B cell (primary cell): ENCODE measurements around the gene CDIP1.

Source experiments
- EZH2 ChIP-seq: IDR thresholded peaks from 2 replicates; pipeline ENCODE4 v1.6.1; 2012; ENCODE audit warnings: borderline replicate concordance, low read depth, mild to moderate bottlenecking, moderate library complexity, low read length; ENCODE audit not compliant: insufficient read depth, poor library complexity, severe bottlenecking
- TF ChIP-seq, protein P1 (sequence below): fragments of 200-600 bp; IDR thresholded peaks from one replicate; pipeline ENCODE4 v1.8.0; 2022; ENCODE audit warnings: antibody characterized with exemption, mild to moderate bottlenecking

DNA sequence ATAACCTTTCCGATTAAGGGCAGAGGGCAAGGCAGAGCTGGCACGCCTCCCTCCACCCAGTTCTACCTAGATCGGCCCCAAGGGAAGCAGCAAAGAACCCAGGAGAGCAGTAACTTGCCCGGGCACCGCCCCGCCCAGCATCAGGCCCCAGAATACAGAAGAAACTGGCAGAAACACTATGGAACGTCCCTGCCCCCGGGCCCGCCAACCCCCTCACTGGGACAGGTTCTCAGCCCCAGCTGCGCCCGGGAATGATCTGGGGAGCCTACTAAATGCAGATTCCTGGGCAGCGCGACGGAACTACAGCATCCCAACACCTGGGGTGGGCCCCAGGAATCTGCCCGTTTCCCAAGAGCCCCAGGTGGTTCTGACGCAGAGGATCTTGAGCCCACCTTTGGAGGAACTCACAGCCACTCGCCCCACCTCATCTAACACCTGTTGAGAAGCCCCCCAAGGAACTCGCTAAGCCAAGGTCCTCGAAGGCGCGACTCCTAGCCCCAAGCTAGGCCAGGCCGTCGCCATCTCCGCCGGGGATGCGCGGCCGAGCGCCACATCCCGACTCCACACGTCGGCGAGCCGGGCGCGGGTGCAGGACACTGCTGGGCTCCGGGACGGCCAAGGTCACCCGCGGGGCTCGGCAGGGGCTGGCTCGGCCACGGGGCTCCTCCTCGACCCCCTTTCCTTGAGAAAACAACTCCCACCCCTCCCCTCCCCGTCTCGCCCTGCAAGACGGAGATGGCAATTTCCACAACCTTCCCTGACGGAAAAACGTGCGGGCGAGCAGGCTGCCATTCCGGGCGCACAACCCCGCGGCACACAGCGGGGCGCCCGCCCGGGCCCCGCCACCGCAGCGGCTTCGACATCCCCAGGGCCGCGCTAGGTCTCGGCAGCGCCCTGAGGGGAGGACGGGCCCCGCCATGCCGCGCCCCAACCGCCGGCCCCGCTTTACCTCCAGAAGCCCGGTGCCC, 913 bp downstream of the CDIP1 start:
- TF ChIP-seq, protein P1, sequence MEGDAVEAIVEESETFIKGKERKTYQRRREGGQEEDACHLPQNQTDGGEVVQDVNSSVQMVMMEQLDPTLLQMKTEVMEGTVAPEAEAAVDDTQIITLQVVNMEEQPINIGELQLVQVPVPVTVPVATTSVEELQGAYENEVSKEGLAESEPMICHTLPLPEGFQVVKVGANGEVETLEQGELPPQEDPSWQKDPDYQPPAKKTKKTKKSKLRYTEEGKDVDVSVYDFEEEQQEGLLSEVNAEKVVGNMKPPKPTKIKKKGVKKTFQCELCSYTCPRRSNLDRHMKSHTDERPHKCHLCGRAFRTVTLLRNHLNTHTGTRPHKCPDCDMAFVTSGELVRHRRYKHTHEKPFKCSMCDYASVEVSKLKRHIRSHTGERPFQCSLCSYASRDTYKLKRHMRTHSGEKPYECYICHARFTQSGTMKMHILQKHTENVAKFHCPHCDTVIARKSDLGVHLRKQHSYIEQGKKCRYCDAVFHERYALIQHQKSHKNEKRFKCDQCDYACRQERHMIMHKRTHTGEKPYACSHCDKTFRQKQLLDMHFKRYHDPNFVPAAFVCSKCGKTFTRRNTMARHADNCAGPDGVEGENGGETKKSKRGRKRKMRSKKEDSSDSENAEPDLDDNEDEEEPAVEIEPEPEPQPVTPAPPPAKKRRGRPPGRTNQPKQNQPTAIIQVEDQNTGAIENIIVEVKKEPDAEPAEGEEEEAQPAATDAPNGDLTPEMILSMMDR, result no peak
- no peak for TF ChIP-seq EZH2
